Measurements from ENCODE around the gene DNAJC1.

DNAJC1 gene

GRCh38 chr10:21954132-21954531 lies 49.4 kb downstream of the DNAJC1 start:
- no peak for DNase-seq

GRCh38 chr10:21953585-21954057 lies 49.9 kb downstream of the DNAJC1 start:
- DNase-seq = no peak

- no peak for DNase-seq
These were observed 53.0 kb downstream of the DNAJC1 start for GRCh38 chr10:21950566-21950965.

- DNase-seq = no peak
These were observed 56.6 kb downstream of the DNAJC1 start for GRCh38 chr10:21946946-21947345.

- no peak for DNase-seq
These were observed 58.7 kb downstream of the DNAJC1 start for GRCh38 chr10:21944727-21945386.

- no peak for DNase-seq
These were observed 59.8 kb downstream of the DNAJC1 start for GRCh38 chr10:21943633-21944265.

- no peak for DNase-seq
These were observed 68.0 kb downstream of the DNAJC1 start for GRCh38 chr10:21935439-21936023.

GRCh38 chr10:21934307-21934706 lies 69.2 kb downstream of the DNAJC1 start:
- DNase-seq = no peak

GRCh38 chr10:21929070-21929469 lies 74.5 kb downstream of the DNAJC1 start:
- no peak for DNase-seq

- no peak for DNase-seq
These were observed 75.7 kb downstream of the DNAJC1 start for GRCh38 chr10:21927631-21928353.

- DNase-seq = no peak
These were observed 76.6 kb downstream of the DNAJC1 start for GRCh38 chr10:21926949-21927348.

GRCh38 chr10:21926358-21926925 lies 77.1 kb downstream of the DNAJC1 start:
- DNase-seq = no peak

- no peak for DNase-seq
These were observed 77.7 kb downstream of the DNAJC1 start for GRCh38 chr10:21925851-21926250.

GRCh38 chr10:21924511-21924910 lies 79.0 kb downstream of the DNAJC1 start:
- no peak for DNase-seq

- DNase-seq = no peak
These were observed 82.9 kb downstream of the DNAJC1 start for GRCh38 chr10:21920633-21921032.

GRCh38 chr10:21919906-21920305 lies 83.6 kb downstream of the DNAJC1 start:
- no peak for DNase-seq

- no peak for DNase-seq
These were observed 84.4 kb downstream of the DNAJC1 start for GRCh38 chr10:21919117-21919516.

GRCh38 chr10:21912625-21913024 lies 90.9 kb downstream of the DNAJC1 start:
- no peak for DNase-seq

- DNase-seq = no peak
These were observed 92.7 kb downstream of the DNAJC1 start for GRCh38 chr10:21910798-21911197.

- no peak for DNase-seq
These were observed 96.1 kb downstream of the DNAJC1 start for GRCh38 chr10:21907436-21907835.

GRCh38 chr10:21904930-21905329 lies 98.6 kb downstream of the DNAJC1 start:
- DNase-seq = no peak

- DNase-seq = no peak
These were observed 103.8 kb downstream of the DNAJC1 start for GRCh38 chr10:21899736-21900135.

GRCh38 chr10:21895932-21896331 lies 107.6 kb downstream of the DNAJC1 start:
- DNase-seq = no peak
